H9 (cell line): ENCODE results near the gene TGFA. TPM values are rescaled to one million over a fixed set of nuclear protein-coding genes. Genes with fewer than 3 reads are reported as not detected.

ENCODE experiments used
- DNase-seq: peaks from one replicate; pipeline ENCODE4 v3.0.0-alpha.2; 2017
- H2AFZ ChIP-seq: one replicate; pipeline ENCODE4 v1.6.1; 2013; ENCODE audit warnings: mild to moderate bottlenecking, low read length, control low read depth, moderate library complexity
- H2AK5ac ChIP-seq: 2 replicates; pipeline ENCODE4 v1.6.1; 2013; ENCODE audit warnings: low read length, control low read depth, mixed read lengths; ENCODE audit not compliant: insufficient read length
- H2BK120ac ChIP-seq: one replicate; pipeline ENCODE4 v1.6.1; 2013; ENCODE audit warnings: low read depth, mild to moderate bottlenecking, low read length, control low read depth, inconsistent platforms; ENCODE audit not compliant: poor library complexity, severe bottlenecking
- H2BK12ac ChIP-seq: 2 replicates; pipeline ENCODE4 v1.6.1; 2013; ENCODE audit warnings: low read length, control low read depth, mixed read lengths, low read depth; ENCODE audit not compliant: insufficient read length
- H2BK15ac ChIP-seq: 2 replicates; pipeline ENCODE4 v1.6.1; 2013; ENCODE audit warnings: low read depth, low read length, control low read depth
- H2BK20ac ChIP-seq: one replicate; pipeline ENCODE4 v1.6.1; 2013; ENCODE audit warnings: low read depth, mild to moderate bottlenecking, low read length, control low read depth, inconsistent platforms; ENCODE audit not compliant: poor library complexity, severe bottlenecking
- H2BK5ac ChIP-seq: 2 replicates; pipeline ENCODE4 v1.6.1; 2013; ENCODE audit warnings: low read length, control low read depth, mixed read lengths; ENCODE audit not compliant: insufficient read length
- H3K14ac ChIP-seq: 2 replicates; pipeline ENCODE4 v1.6.1; 2013; ENCODE audit warnings: low read length, control low read depth; ENCODE audit not compliant: insufficient read depth
- H3K18ac ChIP-seq: 2 replicates; pipeline ENCODE4 v1.6.1; 2013; ENCODE audit warnings: low read depth, mild to moderate bottlenecking, mixed read lengths, low read length, control low read depth; ENCODE audit not compliant: insufficient read length
- H3K23ac ChIP-seq: 2 replicates; pipeline ENCODE4 v1.6.1; 2013; ENCODE audit warnings: low read length, control low read depth, mixed read lengths, low read depth; ENCODE audit not compliant: insufficient read length
- H3K23me2 ChIP-seq: 2 replicates; pipeline ENCODE4 v1.6.1; 2013; ENCODE audit warnings: low read depth, mild to moderate bottlenecking, mixed read lengths, low read length, control low read depth; ENCODE audit not compliant: insufficient read length, poor library complexity, severe bottlenecking
- H3K27ac ChIP-seq: 2 replicates; pipeline ENCODE4 v1.5.1; 2013; ENCODE audit warnings: low read length, control low read depth, mixed read lengths, low read depth; ENCODE audit not compliant: insufficient read length
- H3K27me3 ChIP-seq: 2 replicates; pipeline ENCODE4 v1.6.1; 2013; ENCODE audit warnings: low read length, control low read depth, inconsistent platforms; ENCODE audit not compliant: insufficient read depth
- H3K4ac ChIP-seq: 2 replicates; pipeline ENCODE4 v1.6.1; 2013; ENCODE audit warnings: low read depth, mild to moderate bottlenecking, control low read depth, inconsistent platforms, low read length, moderate library complexity
- H3K4me1 ChIP-seq: 2 replicates; pipeline ENCODE4 v1.6.1; 2013; ENCODE audit warnings: low read length, control low read depth, inconsistent platforms; ENCODE audit not compliant: insufficient read depth
- H3K4me2 ChIP-seq: 2 replicates; pipeline ENCODE4 v1.6.1; 2013; ENCODE audit warnings: low read length, control low read depth, mixed read lengths; ENCODE audit not compliant: insufficient read length, insufficient read depth
- H3K56ac ChIP-seq: 2 replicates; pipeline ENCODE4 v1.6.1; 2013; ENCODE audit warnings: low read depth, mild to moderate bottlenecking, mixed read lengths, low read length, control low read depth; ENCODE audit not compliant: insufficient read length
- H3K79me1 ChIP-seq: 2 replicates; pipeline ENCODE4 v1.6.1; 2013; ENCODE audit warnings: low read depth, mild to moderate bottlenecking, moderate library complexity, low read length, control low read depth, inconsistent platforms; ENCODE audit not compliant: insufficient read depth, poor library complexity, severe bottlenecking
- H3K79me2 ChIP-seq: 2 replicates; pipeline ENCODE4 v1.6.1; 2013; ENCODE audit warnings: low read length, control low read depth, inconsistent platforms; ENCODE audit not compliant: insufficient read depth
- H3K9ac ChIP-seq: 2 replicates; pipeline ENCODE4 v1.6.1; 2013; ENCODE audit warnings: low read length, control low read depth, mixed read lengths; ENCODE audit not compliant: insufficient read length; ENCODE audit errors: extremely low read depth
- H3K9me3 ChIP-seq: one replicate; pipeline ENCODE4 v1.6.1; 2013; ENCODE audit warnings: low read depth, low read length, inconsistent platforms; ENCODE audit not compliant: control insufficient read depth
- H3T11ph ChIP-seq: one replicate; pipeline ENCODE4 v1.6.1; 2013; ENCODE audit warnings: mild to moderate bottlenecking, low read length, control low read depth, inconsistent platforms
- H4K20me1 ChIP-seq: one replicate; pipeline ENCODE4 v1.6.1; 2013; ENCODE audit not compliant: control insufficient read depth, insufficient read length, insufficient read depth
- H4K5ac ChIP-seq: 2 replicates; pipeline ENCODE4 v1.6.1; 2013; ENCODE audit warnings: low read depth, mild to moderate bottlenecking, mixed read lengths, low read length, control low read depth; ENCODE audit not compliant: insufficient read length
- H4K8ac ChIP-seq: replicated peaks from 2 replicates; pipeline ENCODE4 v1.6.1; 2013; ENCODE audit warnings: low read length, control low read depth, mixed read lengths, low read depth; ENCODE audit not compliant: insufficient read length
- H4K91ac ChIP-seq: 2 replicates; pipeline ENCODE4 v1.6.1; 2013; ENCODE audit warnings: low read depth, mild to moderate bottlenecking, moderate library complexity, mixed read lengths, low read length, control low read depth; ENCODE audit not compliant: insufficient read length
- H3K27ac Mint-ChIP-seq, 3 experiments: 2 replicates in 2 of 3; 3 replicates in 1 of 3; pipeline ENCODE4 v1.8.0; 2020 to 2021; ENCODE audit warnings: mixed read lengths in 3 of 3, mild to moderate bottlenecking in 1 of 3, moderate library complexity in 1 of 3
- H3K27me3 Mint-ChIP-seq: 2 replicates; pipeline ENCODE4 v1.8.0; 2021; ENCODE audit warnings: low read depth, mild to moderate bottlenecking, moderate library complexity, mixed read lengths
- H3K36me3 Mint-ChIP-seq, 3 experiments: 2 replicates in 2 of 3; 3 replicates in 1 of 3; pipeline ENCODE4 v1.8.0; 2020 to 2021; ENCODE audit warnings: low read depth in 3 of 3, mixed read lengths in 3 of 3; ENCODE audit not compliant: insufficient read depth in 1 of 3
- H3K4me1 Mint-ChIP-seq, 2 experiments: 2 replicates each; pipeline ENCODE4 v1.8.0; 2020; ENCODE audit warnings: mixed read lengths in 2 of 2
- H3K4me3 Mint-ChIP-seq, 2 experiments: 2 replicates in 1 of 2; 3 replicates in 1 of 2; pipeline ENCODE4 v1.8.0; 2020 to 2021; ENCODE audit warnings: mild to moderate bottlenecking in 2 of 2, mixed read lengths in 2 of 2, moderate library complexity in 1 of 2
- H3K9me3 Mint-ChIP-seq, 2 experiments: 2 replicates in 1 of 2; 3 replicates in 1 of 2; pipeline ENCODE4 v1.8.0; 2020; ENCODE audit warnings: mild to moderate bottlenecking in 2 of 2, mixed read lengths in 2 of 2, moderate library complexity in 1 of 2
- WGBS: extraction: QIAGEN DNeasy Blood & Tissue Kit; methylation state at CpG from one replicate; pipeline ENCODE4 v1.1.7; 2013; ENCODE audit warnings: missing lambda C conversion rate, low lambda C conversion rate, mixed read lengths; ENCODE audit not compliant: insufficient read length; ENCODE audit errors: extremely low coverage; 5-methylcytosine and 5-hydroxymethylcytosine counted together
- total RNA-seq: library from RNA; stranded (reverse); gene quantifications from 2 replicates; pipeline ENCODE4 v1.2.1, GENCODE V29; 2021
- TF ChIP-seq, protein P1 (sequence below): fragments of 200-600 bp; sonication (generic); conservative IDR thresholded peaks from 3 replicates; pipeline ENCODE4 v1.8.0; 2021; ENCODE audit warnings: antibody characterized with exemption, mild to moderate bottlenecking

TGFA gene
- total RNA-seq, 1 experiment from 2014 or later = 3.3 TPM

GRCh38 chr2:70431716-70432347 is 121.8 kb downstream of the TGFA start:
- H3K79me2 ChIP-seq = no peaks in the 10 kb centered on the region
- no peak for DNase-seq
- no peak overlapping the region for H3K4me2 ChIP-seq
- no peak overlapping the region for H2BK120ac ChIP-seq
- H2AK5ac ChIP-seq = no peak overlapping the region
- Mint-ChIP-seq H3K27me3 (peaks cover 2% of the 10 kb centered on the region; the same call in 1 of the 2 replicates), H3K9me3 (peaks cover 0 to 3% of the 10 kb centered on the region in 2 experiments; a peak in 2 of 5 replicates), H3K4me1 (no peaks in the 10 kb centered on the region), H3K36me3 (no peaks in the 10 kb centered on the region; a peak in 1 of 7 replicates), H3K27ac (no peak overlapping the region), H3K4me3 (no peak overlapping the region)
- H2BK20ac ChIP-seq = no peak overlapping the region
- H2BK12ac ChIP-seq = no peak overlapping the region
- TF ChIP-seq, protein P1, sequence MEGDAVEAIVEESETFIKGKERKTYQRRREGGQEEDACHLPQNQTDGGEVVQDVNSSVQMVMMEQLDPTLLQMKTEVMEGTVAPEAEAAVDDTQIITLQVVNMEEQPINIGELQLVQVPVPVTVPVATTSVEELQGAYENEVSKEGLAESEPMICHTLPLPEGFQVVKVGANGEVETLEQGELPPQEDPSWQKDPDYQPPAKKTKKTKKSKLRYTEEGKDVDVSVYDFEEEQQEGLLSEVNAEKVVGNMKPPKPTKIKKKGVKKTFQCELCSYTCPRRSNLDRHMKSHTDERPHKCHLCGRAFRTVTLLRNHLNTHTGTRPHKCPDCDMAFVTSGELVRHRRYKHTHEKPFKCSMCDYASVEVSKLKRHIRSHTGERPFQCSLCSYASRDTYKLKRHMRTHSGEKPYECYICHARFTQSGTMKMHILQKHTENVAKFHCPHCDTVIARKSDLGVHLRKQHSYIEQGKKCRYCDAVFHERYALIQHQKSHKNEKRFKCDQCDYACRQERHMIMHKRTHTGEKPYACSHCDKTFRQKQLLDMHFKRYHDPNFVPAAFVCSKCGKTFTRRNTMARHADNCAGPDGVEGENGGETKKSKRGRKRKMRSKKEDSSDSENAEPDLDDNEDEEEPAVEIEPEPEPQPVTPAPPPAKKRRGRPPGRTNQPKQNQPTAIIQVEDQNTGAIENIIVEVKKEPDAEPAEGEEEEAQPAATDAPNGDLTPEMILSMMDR = no peak
- no peak overlapping the region for H3K9ac ChIP-seq
- no peak overlapping the region for H3K27ac ChIP-seq
- no peak overlapping the region for H4K8ac ChIP-seq
- no peak overlapping the region for H3K18ac ChIP-seq
- H3K9me3 ChIP-seq = no peaks in the 10 kb centered on the region
- H3K27me3 ChIP-seq = no peaks in the 10 kb centered on the region
- H2BK15ac ChIP-seq = no peak overlapping the region
- H3K4ac ChIP-seq = no peak overlapping the region
- H3K56ac ChIP-seq = no peak overlapping the region
- H4K5ac ChIP-seq = no peak overlapping the region
- no peaks in the 10 kb centered on the region for H3K79me1 ChIP-seq
- H3K23ac ChIP-seq = no peak overlapping the region
- no peaks in the 10 kb centered on the region for H3K4me1 ChIP-seq
- no peak overlapping the region for H2AFZ ChIP-seq
- H3K23me2 ChIP-seq = no peaks in the 10 kb centered on the region
- H2BK5ac ChIP-seq = no peak overlapping the region
- H4K20me1 ChIP-seq = no peaks in the 10 kb centered on the region
- H4K91ac ChIP-seq = no peak overlapping the region
- no peak overlapping the region for H3K14ac ChIP-seq
- peak overlapping the region; percentile 67 for H3T11ph ChIP-seq
- WGBS = no CpG with 5 or more reads among the region's 4 CpGs
